ENCODE results near the gene KRT17.
"Not testable (repeated sequence)": the region's sequence is repeated elsewhere in the genome, so short reads cannot be mapped to it uniquely, and the experiment has no call there.

DNA sequence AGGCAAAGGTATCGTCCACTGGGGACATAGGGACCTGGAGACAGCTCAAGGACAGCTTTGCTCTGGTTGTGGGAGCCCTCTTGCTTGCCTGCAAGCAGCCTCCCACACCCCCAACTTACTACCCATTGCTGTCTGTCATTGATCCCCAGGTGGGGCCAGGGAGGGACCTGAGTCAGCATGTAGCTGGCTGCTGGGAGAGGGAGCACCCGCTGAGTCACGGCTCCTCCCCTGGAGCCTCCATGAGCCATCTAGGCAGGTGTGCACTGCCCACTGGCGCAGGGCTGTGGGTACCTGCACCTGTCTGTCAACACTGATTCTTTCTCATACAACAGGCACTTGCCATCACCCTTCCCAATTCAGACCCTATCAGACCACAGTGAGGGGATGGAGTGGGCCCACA, 47.6 kb downstream of the KRT17 start:
- TF ChIP-seq, protein P1, sequence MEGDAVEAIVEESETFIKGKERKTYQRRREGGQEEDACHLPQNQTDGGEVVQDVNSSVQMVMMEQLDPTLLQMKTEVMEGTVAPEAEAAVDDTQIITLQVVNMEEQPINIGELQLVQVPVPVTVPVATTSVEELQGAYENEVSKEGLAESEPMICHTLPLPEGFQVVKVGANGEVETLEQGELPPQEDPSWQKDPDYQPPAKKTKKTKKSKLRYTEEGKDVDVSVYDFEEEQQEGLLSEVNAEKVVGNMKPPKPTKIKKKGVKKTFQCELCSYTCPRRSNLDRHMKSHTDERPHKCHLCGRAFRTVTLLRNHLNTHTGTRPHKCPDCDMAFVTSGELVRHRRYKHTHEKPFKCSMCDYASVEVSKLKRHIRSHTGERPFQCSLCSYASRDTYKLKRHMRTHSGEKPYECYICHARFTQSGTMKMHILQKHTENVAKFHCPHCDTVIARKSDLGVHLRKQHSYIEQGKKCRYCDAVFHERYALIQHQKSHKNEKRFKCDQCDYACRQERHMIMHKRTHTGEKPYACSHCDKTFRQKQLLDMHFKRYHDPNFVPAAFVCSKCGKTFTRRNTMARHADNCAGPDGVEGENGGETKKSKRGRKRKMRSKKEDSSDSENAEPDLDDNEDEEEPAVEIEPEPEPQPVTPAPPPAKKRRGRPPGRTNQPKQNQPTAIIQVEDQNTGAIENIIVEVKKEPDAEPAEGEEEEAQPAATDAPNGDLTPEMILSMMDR (IDR thresholded peaks at IDR 0.05; ENCODE audit: poor library complexity): not testable (repeated sequence)
- not testable (repeated sequence) for TF ChIP-seq EZH2phosphoT487 (IDR thresholded peaks at IDR 0.05; ENCODE audit: low read depth, severe bottlenecking, unreplicated experiment); EZH2 (IDR thresholded peaks at IDR 0.05; ENCODE audit: borderline replicate concordance)

All from hepatocyte (in vitro differentiated cells).